ENCODE data around the gene TMPRSS11A. TPM values are rescaled to one million over a fixed set of nuclear protein-coding genes. Genes with fewer than 3 reads are reported as not detected.

TMPRSS11A gene
- total RNA-seq, 1 experiment from 2014 or later, result not detected

DNA sequence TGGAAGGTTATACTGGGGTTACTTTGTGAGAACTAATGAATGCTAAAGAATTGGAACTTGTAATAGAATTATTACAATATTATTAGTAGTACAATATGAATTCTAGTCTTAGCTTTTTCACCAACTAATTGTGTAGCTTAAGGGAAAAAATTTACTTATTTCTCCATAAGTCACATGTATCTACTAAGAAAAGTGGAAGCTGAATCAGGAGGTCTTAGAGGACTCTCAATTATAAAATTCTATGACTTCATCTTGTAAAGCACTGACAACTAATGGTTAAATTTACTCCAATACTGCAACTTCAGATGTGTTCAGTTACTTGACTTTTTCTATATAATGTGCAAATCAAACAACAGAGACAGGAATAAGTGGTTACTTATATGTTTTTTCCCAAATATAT, 78.6 kb downstream of the TMPRSS11A start:
- no peaks in the 10 kb centered on the region for H3K9me3 Mint-ChIP-seq
- H3K27ac Mint-ChIP-seq, result no peak overlapping the region
- POLR2A ChIA-PET, result no interaction called here
- ATAC-seq (no peak), DNase-seq (ENCODE audit: low spot score) (no peak)
- no peaks in the 10 kb centered on the region for H3K36me3 Mint-ChIP-seq
- CTCF ChIA-PET, result interaction anchor here (1.0 to 1.2 kb wide), 2 partner anchors 26 to 291 kb away, joined by 3 read pairs; no protein-coding TSS in a partner anchor
- H3K4me1 Mint-ChIP-seq, result peaks cover 5% of the 10 kb centered on the region
- no peaks in the 10 kb centered on the region for H3K27me3 Mint-ChIP-seq (ENCODE audit: low read depth)
- no peak overlapping the region for H3K4me3 Mint-ChIP-seq
- TF ChIP-seq, protein P1, sequence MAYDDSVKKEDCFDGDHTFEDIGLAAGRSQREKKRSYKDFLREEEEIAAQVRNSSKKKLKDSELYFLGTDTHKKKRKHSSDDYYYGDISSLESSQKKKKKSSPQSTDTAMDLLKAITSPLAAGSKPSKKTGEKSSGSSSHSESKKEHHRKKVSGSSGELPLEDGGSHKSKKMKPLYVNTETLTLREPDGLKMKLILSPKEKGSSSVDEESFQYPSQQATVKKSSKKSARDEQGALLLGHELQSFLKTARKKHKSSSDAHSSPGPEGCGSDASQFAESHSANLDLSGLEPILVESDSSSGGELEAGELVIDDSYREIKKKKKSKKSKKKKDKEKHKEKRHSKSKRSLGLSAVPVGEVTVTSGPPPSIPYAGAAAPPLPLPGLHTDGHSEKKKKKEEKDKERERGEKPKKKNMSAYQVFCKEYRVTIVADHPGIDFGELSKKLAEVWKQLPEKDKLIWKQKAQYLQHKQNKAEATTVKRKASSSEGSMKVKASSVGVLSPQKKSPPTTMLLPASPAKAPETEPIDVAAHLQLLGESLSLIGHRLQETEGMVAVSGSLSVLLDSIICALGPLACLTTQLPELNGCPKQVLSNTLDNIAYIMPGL (CRISPR knock-in tag; IDR thresholded peaks at IDR 0.05), result no peak

DNA sequence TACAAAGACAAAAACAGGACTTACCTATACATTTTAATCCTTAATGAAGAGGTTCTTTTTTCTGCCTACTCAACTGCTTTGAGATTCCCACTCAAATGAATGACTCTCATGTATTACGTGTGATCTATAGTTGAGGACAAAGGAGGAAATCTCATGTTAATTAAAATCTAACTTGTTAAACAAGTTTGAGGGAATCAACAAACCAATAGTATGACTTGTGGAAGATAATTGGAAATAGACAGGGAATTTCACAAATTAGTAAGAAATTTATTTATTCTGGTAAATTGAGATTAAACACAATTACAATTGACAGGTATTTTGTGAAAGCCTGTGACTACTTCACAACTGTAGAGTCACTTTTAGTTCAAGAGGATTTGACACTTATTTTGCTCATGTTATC, 79.4 kb downstream of the TMPRSS11A start, which contains the start of gene TMPRSS11D:
Gene TMPRSS11D (minus strand): TSS at position 101 of the 400 bp plus-strand sequence. CDS start 69 bp downstream, at position 32.
- no peaks in the 10 kb centered on the region for H3K9me3 Mint-ChIP-seq
- POLR2A ChIA-PET, result no interaction called here
- TF ChIP-seq, protein P2, sequence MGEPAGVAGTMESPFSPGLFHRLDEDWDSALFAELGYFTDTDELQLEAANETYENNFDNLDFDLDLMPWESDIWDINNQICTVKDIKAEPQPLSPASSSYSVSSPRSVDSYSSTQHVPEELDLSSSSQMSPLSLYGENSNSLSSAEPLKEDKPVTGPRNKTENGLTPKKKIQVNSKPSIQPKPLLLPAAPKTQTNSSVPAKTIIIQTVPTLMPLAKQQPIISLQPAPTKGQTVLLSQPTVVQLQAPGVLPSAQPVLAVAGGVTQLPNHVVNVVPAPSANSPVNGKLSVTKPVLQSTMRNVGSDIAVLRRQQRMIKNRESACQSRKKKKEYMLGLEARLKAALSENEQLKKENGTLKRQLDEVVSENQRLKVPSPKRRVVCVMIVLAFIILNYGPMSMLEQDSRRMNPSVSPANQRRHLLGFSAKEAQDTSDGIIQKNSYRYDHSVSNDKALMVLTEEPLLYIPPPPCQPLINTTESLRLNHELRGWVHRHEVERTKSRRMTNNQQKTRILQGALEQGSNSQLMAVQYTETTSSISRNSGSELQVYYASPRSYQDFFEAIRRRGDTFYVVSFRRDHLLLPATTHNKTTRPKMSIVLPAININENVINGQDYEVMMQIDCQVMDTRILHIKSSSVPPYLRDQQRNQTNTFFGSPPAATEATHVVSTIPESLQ (CRISPR knock-in tag; IDR thresholded peaks at IDR 0.05), result no peak
- TF ChIP-seq ZNF671 (CRISPR knock-in tag; IDR thresholded peaks at IDR 0.05), result no peak
- TF ChIP-seq, protein P3, sequence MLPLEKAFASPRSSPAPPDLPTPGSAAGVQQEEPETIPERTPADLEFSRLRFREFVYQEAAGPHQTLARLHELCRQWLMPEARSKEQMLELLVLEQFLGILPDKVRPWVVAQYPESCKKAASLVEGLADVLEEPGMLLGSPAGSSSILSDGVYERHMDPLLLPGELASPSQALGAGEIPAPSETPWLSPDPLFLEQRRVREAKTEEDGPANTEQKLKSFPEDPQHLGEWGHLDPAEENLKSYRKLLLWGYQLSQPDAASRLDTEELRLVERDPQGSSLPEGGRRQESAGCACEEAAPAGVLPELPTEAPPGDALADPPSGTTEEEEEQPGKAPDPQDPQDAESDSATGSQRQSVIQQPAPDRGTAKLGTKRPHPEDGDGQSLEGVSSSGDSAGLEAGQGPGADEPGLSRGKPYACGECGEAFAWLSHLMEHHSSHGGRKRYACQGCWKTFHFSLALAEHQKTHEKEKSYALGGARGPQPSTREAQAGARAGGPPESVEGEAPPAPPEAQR (CRISPR knock-in tag; IDR thresholded peaks at IDR 0.05), result no peak
- TF ChIP-seq, protein P4, sequence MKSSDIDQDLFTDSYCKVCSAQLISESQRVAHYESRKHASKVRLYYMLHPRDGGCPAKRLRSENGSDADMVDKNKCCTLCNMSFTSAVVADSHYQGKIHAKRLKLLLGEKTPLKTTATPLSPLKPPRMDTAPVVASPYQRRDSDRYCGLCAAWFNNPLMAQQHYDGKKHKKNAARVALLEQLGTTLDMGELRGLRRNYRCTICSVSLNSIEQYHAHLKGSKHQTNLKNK (CRISPR knock-in tag; IDR thresholded peaks at IDR 0.05), result no peak
- TF ChIP-seq, protein P5, sequence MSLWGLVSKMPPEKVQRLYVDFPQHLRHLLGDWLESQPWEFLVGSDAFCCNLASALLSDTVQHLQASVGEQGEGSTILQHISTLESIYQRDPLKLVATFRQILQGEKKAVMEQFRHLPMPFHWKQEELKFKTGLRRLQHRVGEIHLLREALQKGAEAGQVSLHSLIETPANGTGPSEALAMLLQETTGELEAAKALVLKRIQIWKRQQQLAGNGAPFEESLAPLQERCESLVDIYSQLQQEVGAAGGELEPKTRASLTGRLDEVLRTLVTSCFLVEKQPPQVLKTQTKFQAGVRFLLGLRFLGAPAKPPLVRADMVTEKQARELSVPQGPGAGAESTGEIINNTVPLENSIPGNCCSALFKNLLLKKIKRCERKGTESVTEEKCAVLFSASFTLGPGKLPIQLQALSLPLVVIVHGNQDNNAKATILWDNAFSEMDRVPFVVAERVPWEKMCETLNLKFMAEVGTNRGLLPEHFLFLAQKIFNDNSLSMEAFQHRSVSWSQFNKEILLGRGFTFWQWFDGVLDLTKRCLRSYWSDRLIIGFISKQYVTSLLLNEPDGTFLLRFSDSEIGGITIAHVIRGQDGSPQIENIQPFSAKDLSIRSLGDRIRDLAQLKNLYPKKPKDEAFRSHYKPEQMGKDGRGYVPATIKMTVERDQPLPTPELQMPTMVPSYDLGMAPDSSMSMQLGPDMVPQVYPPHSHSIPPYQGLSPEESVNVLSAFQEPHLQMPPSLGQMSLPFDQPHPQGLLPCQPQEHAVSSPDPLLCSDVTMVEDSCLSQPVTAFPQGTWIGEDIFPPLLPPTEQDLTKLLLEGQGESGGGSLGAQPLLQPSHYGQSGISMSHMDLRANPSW (CRISPR knock-in tag; conservative IDR thresholded peaks at IDR 0.05; ENCODE audit: low read depth), result no peak
- no peak for TF ChIP-seq TEAD1 (CRISPR knock-in tag; IDR thresholded peaks at IDR 0.05)
- TF ChIP-seq MYBL2 (CRISPR knock-in tag; IDR thresholded peaks at IDR 0.05), result no peak
- TF ChIP-seq, protein P6, sequence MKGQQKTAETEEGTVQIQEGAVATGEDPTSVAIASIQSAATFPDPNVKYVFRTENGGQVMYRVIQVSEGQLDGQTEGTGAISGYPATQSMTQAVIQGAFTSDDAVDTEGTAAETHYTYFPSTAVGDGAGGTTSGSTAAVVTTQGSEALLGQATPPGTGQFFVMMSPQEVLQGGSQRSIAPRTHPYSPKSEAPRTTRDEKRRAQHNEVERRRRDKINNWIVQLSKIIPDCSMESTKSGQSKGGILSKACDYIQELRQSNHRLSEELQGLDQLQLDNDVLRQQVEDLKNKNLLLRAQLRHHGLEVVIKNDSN (CRISPR knock-in tag; IDR thresholded peaks at IDR 0.05), result no peak
- H3K4me3 Mint-ChIP-seq, result no peak within 1 kb of the TSS
- CTCF ChIA-PET, result interaction anchor here (1.0 kb wide), 1 partner anchor 27 kb away, joined by 3 read pairs; no protein-coding TSS in a partner anchor
- no peaks in the 10 kb centered on the region for H3K36me3 Mint-ChIP-seq
- DNase-seq (ENCODE audit: low spot score) (no peak), ATAC-seq (no peak)
- H3K27me3 Mint-ChIP-seq (ENCODE audit: low read depth), result no peaks in the 10 kb centered on the region
- H3K27ac Mint-ChIP-seq, result no peak within 1 kb of the TSS
- peaks cover 5% of the 10 kb centered on the region for H3K4me1 Mint-ChIP-seq

DNA sequence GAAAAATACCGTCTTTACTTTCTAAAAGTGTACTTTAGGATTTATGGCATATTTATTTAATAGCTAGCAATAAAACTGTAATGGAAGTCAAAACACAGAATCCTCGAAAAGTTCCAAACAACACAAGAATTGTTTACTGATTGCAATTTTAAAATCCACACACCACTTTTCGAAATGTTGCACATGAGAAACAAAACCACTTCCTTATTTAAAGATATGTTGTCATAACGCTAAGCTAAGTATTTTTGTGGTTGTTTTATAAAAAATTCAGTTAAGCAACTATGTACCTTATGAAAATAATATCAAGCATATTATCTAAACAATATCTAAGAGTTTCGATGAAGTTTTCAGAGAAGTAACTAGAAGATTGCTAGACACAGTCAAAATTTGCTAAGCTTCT, 79.8 kb downstream of the TMPRSS11A start:
- DNase-seq (ENCODE audit: low spot score) (no peak), ATAC-seq (no peak)
- H3K27ac Mint-ChIP-seq, result no peak overlapping the region
- no peaks in the 10 kb centered on the region for H3K36me3 Mint-ChIP-seq
- peaks cover 5% of the 10 kb centered on the region for H3K4me1 Mint-ChIP-seq
- no peak overlapping the region for H3K4me3 Mint-ChIP-seq
- H3K27me3 Mint-ChIP-seq (ENCODE audit: low read depth), result no peaks in the 10 kb centered on the region
- ChIA-PET POLR2A (no interaction called here), CTCF (no interaction called here)
- H3K9me3 Mint-ChIP-seq, result no peaks in the 10 kb centered on the region
- TF ChIP-seq, protein P4 (CRISPR knock-in tag; IDR thresholded peaks at IDR 0.05), result no peak
- TF ChIP-seq ZNF121 (CRISPR knock-in tag; IDR thresholded peaks at IDR 0.05) (no peak), NFATC4 (CRISPR knock-in tag; IDR thresholded peaks at IDR 0.05) (no peak), ESRRA (CRISPR knock-in tag; IDR thresholded peaks at IDR 0.05; ENCODE audit: borderline replicate concordance) (no peak), ZNF219 (CRISPR knock-in tag; IDR thresholded peaks at IDR 0.05; ENCODE audit: borderline replicate concordance) (no peak), ETV6 (CRISPR knock-in tag; IDR thresholded peaks at IDR 0.05) (no peak), NFYB (CRISPR knock-in tag; conservative IDR thresholded peaks at IDR 0.05; ENCODE audit: low read depth) (no peak), TEAD4 (CRISPR knock-in tag; IDR thresholded peaks at IDR 0.05) (no peak)
- TF ChIP-seq, protein P2 (CRISPR knock-in tag; IDR thresholded peaks at IDR 0.05), result no peak
- TF ChIP-seq, protein P7, sequence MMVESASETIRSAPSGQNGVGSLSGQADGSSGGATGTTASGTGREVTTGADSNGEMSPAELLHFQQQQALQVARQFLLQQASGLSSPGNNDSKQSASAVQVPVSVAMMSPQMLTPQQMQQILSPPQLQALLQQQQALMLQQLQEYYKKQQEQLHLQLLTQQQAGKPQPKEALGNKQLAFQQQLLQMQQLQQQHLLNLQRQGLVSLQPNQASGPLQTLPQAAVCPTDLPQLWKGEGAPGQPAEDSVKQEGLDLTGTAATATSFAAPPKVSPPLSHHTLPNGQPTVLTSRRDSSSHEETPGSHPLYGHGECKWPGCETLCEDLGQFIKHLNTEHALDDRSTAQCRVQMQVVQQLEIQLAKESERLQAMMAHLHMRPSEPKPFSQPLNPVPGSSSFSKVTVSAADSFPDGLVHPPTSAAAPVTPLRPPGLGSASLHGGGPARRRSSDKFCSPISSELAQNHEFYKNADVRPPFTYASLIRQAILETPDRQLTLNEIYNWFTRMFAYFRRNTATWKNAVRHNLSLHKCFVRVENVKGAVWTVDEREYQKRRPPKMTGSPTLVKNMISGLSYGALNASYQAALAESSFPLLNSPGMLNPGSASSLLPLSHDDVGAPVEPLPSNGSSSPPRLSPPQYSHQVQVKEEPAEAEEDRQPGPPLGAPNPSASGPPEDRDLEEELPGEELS (CRISPR knock-in tag; IDR thresholded peaks at IDR 0.05), result no peak

All from WTC11 (cell line).